Stimulated activated naive CD8-positive, alpha-beta T cell treated with anti-CD3 and anti-CD28 coated beads, Interleukin-15, Interleukin-2, amounts not matched to agents 100 U/mL and 50 U/mL, for 24 hours (primary cell): ENCODE data around the gene PEF1.

Experiments used
- ATAC-seq: fragments of 150-1000 bp; cut with Tn5 transposase; one replicate; pipeline ENCODE4 v1.10.0; 2021
- DNase-seq: peaks from one replicate; pipeline ENCODE4 v3.0.0; 2021

Gene PEF1

GRCh38 chr1:31653717-31654473 lies 9.2 kb upstream of the PEF1 start:
- no peak for DNase-seq
- ATAC-seq = no peak

GRCh38 chr1:31652891-31653499 lies 8.3 kb upstream of the PEF1 start:
- DNase-seq = no peak
- no peak for ATAC-seq

DNA sequence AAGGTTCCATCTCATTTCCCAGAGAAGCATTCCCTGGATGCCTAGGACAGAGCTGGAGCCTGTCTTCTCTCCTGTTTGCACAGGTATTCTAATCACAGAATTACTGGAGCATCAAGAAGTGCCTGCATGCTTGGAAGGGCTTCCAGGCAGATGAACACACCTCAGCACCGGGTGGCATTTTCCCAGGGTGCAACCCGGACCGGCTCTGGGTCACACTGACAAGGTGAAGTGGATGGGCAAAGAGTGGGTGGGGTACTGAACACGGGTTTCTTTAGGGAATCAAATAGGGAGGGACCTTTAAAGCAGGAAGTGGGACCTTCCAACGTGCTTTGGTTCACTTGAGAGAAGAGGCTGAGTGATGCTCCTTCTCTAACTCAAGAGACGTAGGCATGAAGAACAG lies 7.1 kb upstream of the PEF1 start:
- DNase-seq (no peak), ATAC-seq (no peak)

DNA sequence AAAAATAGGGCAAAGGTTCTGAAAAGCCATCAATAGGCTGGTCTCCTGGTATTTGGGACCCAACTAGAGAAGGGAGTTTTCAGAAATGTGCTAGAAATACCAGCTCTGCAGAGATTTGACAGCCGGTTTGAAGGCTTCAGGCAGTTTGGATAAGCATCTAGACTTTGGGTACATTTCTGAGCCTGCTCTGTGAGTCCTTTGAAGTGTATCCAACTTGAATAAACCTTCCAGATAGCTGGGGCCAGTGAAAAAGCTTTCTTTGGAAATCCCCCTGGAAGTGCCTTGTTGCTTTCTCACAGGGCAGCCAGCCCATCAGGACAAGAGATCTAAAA lies 6.4 kb upstream of the PEF1 start:
- ATAC-seq = no peak
- no peak for DNase-seq

DNA sequence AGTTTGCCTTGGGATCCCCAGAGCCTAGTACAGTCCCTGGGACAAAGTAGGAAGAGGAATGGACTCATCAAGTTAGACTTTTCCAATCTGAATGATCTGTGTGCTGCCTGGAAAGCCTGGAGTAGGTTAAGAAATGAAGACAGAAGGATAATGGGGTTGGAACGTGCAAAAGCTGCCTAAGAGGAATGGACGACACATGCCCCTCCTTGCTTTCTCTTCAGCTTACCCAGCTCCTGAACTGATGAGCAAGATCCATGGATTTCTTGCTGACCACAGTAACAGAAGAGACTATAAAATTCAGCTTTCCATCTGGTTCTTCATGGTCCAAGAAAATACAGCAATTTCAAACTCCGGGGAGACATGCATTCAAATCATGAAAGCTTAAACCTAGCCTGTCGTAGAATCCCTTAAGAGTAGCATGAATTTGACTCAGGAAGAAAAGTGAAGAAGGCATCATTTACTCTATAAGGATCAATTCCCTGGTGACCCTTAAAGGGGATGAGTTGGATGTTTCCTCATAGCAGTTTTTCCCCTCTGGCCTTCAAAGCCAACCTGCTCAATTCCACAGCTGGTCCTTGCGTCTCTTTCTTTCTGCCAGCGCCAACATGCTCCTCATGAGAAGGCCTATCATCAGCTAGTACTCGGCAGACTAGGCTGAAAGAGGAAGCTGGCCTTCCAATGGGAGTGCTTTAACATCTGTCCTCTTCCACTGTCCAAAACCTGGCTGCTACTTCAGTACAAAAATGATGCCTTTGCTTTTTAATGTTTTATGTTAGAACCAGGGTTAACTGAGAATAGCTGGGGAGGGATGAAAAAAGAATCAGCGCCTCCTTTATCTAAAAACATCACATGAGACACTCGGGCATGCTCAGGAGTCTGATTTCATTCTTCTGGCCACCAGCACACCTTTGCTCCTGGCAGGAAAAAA lies 5.7 kb upstream of the PEF1 start:
- DNase-seq = no peak

DNA sequence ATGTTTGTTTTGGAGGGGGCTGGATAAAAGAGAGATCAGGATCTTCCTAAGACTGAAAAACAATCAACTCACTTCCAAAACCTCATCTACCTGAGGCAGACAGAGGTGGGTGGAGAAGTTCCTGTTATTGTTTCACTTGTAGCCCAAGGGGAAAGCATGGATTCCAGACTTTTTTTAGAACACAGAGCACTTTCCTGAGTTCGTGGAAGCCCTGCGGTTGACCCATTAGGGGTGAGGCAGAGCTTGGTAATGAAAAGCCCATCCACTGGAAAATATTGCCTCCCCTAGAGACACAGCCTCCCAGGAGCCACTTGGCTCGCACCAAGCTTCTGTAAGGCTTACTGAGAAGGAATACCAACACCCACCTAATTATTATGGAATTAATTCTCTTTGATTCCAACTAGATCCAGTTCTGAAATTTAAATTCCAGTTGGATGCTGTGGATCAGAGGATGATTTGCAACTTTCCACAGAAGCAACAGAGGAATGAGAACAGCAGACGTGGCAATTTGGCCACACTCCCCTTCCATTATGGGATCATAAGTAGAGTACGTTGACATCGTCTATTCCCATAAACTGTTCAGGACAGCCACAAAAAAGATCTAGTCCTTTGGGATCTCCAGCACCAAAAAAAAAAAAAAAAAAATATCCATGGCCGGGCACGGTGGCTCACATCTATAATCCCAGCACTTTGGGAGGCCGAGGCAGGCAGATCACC lies 4.1 kb upstream of the PEF1 start:
- DNase-seq (no peak), ATAC-seq (no peak)

More for the DNA sequence above, 5.7 kb upstream of the PEF1 start:
- no peak for ATAC-seq

GRCh38 chr1:31648190-31648589 lies 3.5 kb upstream of the PEF1 start:
- no peak for DNase-seq
- ATAC-seq = no peak

- no peak for DNase-seq
- ATAC-seq = no peak
Observed at GRCh38 chr1:31647106-31647505, 2.4 kb upstream of the PEF1 start.

DNA sequence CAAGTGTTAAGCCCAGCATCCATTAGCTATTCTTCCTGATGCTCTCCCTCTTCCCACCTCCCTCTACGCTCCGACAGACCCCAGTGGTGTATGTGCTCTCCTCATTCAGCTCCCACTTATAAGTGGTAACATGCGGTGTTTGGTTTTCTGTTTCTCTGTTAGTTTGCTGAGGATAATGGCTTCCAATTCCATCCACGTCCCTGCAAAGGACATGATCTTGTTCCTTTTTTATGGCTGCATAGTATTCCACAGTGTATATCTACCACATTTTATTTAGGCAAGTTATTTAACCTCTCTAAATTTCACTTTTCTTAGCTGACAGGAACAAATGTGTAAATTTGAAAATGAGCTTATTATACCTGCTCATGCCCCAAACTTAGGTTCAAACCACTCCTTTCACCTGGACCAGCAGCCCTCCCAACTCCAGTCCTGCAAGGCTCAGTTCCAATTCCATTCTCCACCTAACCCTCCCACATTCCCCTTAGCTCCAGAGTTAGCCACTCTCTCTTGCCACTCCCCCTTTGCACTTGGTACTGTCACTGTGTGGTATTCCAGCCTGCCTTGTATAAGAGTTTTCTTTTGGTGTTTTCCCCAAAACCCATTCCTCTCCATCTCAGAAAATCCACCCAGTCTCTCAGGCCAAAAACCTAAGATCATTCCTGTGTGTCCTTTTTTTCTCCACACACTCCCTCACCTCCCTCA lies 1.7 kb upstream of the PEF1 start:
- DNase-seq (no peak), ATAC-seq (no peak)

DNA sequence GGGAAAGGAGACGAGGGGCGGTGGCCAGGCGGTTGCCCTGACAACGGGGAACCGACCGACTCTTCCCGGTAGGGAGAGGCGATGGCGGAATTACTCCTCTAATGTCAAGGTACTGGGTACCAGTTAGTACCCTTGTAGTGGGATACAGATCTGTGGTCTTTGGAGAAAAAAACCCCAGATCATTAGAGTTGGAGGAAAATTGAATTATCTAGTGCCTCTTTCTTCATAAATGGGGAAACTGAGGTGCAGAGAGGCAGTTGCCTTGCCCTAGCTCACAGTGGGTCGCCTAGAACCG lies 545 bp upstream of the PEF1 start:
- ATAC-seq (no peak), DNase-seq (no peak)

DNA sequence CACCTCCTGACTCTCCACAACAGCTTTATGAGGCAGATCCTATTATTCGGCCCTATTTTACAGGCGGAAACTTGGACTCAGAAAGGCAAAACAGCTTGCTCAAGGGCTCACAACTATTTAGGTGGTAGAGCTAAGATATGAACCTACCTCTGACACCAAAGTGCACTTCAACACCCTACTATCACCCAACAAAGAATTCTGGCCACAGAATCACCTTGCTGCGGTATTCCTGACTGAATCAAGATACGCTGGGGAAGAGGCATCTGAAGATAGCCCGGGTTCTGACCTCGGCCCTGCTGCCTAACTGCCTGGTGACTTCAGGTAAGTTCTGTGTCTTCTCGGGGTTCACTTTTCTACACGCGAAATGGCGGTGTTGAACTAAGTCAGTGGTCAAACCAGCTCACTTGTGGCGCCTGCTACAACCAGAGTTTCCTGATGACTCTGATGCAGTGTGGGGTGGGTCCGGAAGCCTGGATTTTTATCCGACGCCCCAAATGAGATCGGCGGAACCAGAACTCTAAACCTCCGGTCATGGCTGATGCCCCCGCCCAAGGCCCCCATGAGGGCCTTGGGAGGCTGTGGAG lies 608 bp downstream of the PEF1 start:
- ATAC-seq (peak; percentile 37), DNase-seq (no peak)

DNA sequence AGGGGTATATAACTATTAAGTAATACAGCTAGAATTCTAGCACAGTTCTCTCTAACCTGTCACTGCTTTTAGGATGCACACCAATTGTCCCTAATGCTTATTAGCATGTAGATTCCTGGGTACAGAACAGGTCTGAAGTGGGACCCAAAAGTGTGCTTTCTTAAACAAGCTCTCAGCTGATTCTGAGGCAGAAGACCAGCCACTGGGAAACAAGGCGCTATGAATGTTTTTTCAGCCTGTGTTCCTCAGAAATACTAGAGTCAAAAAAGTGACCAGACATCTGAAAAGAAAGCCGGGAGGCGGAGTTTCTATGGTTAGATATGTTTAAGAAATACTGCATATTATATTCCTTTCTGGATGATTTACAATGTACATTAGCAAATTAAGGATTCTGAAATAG lies 1.8 kb downstream of the PEF1 start:
- DNase-seq (no peak), ATAC-seq (no peak)

DNA sequence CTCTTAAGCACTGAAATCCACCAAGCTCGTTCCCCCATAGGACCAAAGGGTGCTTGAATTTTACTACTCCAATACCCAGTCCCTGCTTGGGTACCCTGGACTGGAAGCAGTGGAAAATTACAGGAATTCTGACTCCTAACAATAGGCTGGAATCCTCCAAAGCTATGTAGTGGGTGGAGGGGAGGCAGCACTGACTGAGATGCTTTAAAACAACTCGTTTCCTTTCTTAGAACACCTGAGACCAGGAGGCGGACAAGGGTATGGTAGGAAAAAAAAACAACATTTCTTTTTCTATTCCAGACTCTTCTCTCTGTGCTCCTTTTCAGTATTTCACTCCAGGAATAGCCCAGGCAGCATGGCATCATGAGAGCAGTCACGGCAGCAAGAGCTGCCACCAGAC lies 2.3 kb downstream of the PEF1 start:
- DNase-seq (no peak), ATAC-seq (no peak)

- ATAC-seq = no peak
- DNase-seq = no peak
Observed at GRCh38 chr1:31640964-31641363, 3.7 kb downstream of the PEF1 start.

DNA sequence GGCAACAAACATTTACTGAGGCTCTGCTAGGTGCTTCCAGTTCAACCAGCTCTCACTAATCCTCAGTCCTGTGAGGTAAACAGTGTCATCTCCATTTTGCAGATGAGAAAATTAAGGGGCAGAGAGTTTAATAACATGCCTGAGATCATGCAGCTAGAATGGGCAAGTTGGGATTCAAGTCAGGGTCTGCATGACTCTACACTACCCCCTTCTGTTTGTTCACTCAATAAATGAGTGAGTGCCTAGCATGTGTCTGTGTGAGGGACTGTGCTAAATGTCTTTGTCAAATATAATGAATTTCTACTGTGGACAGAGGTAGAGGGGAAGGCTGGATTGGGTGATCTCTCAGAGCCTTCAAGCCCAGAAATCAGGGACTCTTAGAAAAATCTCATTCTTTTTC lies 4.5 kb downstream of the PEF1 start:
- DNase-seq (no peak), ATAC-seq (no peak)

- ATAC-seq (no peak), DNase-seq (no peak)
Observed at GRCh38 chr1:31639543-31639942, 5.1 kb downstream of the PEF1 start.

GRCh38 chr1:31637915-31638673 lies 6.6 kb downstream of the PEF1 start:
- no peak for ATAC-seq

DNA sequence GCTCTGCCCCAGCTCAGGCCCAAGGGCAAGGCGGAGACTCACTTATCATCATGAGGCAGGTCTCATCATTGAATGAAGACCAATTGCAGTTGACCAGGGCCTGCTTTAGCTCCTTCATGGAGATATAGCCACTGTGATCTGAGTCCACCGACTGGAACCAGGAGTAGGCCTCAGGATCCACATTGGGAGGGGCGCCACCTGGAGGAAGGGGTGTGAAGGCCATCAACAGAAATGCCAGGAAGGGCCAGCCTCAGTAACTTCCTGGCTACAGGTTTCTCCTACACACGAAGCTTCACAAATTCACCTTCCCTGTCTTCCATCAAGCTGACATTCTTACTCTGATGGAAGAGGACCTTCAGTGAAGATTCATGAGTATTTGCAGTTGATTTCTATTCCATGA lies 11.6 kb downstream of the PEF1 start:
- DNase-seq = peak; percentile 54
- ATAC-seq = no peak

More at GRCh38 chr1:31637915-31638673, 6.6 kb downstream of the PEF1 start:
- no peak for DNase-seq

DNA sequence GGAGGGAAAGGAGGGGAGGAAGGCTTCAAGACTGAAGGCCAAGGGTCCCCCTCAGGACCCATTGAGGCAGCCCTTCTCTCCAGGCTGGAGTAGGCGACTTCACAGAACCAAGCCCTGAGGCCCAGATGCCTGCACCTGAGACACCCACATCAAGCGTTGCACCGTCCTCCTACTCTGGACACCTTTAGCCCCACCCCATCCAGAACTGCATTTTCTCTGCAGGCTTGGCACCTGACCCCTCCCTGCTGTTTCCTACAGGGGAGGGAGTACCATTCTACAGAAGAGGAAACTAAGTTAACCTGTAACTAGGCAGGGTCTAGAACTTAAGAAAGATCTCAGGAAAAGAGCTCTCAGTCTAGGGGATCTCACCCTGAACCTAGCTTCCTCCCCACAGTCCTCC lies 12.0 kb downstream of the PEF1 start:
- ATAC-seq (no peak), DNase-seq (no peak)

- ATAC-seq (no peak), DNase-seq (no peak)
Observed at GRCh38 chr1:31628931-31629556, 15.6 kb downstream of the PEF1 start.
